GM21447 (cell line): ENCODE results near the gene SLC1A2.
"Not testable (repeated sequence)": the region's sequence is repeated elsewhere in the genome, so short reads cannot be mapped to it uniquely, and the experiment has no call there.

Experiments
- ATAC-seq: cut with Tn5 transposase; IDR thresholded peaks from one replicate; pipeline ENCODE4 v1.9.1; 2021; ENCODE audit not compliant: unreplicated experiment

The SLC1A2 gene

DNA sequence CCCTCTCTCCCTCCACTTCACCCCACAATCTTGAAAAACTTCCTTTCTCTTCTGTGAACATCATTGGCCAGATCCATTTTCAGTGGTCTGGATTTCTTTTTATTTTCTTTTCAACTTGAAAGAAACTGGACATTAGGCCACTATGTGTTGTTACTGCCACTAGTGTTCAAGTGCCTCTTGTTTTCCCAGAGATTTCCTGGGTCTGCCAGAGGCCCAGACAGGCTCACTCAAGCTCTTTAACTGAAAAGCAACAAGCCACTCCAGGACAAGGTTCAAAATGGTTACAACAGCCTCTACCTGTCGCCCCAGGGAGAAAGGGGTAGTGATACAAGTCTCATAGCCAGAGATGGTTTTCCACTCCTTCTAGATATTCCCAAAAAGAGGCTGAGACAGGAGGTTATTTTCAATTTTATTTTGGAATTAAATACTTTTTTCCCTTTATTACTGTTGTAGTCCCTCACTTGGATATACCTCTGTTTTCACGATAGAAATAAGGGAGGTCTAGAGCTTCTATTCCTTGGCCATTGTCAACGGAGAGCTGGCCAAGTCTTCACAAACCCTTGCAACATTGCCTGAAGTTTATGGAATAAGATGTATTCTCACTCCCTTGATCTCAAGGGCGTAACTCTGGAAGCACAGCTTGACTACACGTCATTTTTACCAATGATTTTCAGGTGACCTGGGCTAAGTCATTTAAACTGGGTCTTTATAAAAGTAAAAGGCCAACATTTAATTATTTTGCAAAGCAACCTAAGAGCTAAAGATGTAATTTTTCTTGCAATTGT lies 188.1 kb downstream of the SLC1A2 start:
- ATAC-seq: no peak

DNA sequence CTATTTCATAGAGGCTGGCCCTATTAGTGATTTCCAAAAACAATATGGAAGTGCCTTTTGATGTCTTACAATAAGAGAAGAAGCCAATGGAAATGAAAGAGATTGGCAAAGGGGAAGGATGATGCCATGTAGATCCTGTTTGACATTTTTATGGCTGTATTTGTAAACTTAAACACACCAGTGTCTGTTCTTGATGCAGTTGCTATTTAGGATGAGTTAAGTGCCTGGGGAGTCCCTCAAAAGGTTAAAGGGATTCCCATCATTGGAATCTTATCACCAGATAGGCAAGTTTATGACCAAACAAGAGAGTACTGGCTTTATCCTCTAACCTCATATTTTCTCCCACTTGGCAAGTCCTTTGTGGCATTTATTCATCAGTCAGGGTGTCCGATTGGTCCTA lies 189.0 kb downstream of the SLC1A2 start:
- no peak for ATAC-seq

DNA sequence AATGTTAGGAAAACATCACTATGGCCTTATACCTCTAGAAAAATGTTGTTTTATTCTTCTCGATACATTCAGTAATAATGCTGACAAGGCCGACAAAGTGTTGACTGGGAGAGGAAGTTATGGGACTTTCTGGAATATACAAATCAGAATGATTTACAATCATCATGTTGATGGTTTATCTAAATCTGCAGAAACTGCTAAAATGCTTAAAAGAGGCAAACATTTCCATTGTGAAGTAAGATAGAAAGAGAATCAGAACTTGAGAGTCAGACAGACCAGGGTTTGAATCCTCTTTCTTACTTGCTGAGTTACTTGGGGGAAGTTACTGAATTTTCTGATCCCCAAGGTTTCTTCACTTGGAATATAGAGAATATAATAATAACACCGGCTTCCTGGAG lies 191.0 kb downstream of the SLC1A2 start:
- ATAC-seq: no peak

DNA sequence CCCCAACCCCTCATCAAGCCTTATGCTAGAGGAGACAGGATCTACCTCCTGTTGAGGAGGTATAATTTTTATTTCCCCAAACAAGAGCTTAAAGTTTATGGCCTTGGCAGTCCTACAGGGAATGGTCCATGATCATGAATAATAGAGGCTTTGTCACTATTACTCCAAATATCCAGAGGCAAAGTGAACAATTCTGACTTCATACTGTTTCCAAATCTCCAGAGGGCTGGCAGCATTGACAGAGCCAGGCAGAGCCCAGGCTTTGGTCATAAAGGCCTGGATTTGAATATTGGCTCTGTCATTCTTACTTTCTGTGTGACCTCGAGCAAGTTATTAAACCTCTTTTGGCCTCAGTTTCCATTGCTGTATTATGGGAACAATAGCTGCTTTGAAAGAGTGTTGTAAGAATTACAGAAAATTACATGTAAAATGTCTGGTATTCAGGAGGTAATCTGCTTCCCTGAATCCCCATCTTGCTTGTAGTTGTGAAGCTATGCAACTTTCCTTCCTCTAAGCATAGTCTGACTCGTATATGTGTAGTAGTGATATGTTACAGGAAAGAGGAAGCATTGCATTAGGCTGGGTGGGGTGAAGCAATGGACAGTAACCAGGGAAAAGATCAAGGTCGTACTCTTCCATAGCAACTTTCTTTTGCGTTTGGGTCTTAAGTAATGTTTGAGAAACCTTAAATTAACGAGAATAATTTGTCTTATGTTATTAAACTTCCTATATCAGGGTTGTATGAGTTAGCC lies 191.6 kb downstream of the SLC1A2 start:
- ATAC-seq: no peak

DNA sequence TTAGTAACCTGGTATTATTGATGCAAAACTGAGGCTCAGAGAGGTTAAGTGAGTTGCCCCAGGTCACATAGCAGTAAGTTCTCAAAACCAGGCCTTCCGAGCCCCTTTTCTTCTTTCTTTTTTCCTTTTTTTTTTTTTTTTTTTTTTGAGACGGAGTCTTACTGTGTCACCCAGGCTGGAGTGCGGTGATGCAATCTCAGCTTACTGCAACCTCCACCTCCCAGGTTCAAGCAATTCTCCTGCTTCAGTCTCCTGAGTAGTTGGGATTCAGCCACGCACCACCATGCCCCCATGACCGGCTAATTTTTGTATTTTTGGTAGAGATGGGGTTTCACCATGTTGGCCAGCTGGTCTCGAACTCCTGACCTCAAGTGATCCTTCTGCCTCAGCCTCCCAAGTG lies 192.6 kb downstream of the SLC1A2 start:
- ATAC-seq: not testable (repeated sequence)

DNA sequence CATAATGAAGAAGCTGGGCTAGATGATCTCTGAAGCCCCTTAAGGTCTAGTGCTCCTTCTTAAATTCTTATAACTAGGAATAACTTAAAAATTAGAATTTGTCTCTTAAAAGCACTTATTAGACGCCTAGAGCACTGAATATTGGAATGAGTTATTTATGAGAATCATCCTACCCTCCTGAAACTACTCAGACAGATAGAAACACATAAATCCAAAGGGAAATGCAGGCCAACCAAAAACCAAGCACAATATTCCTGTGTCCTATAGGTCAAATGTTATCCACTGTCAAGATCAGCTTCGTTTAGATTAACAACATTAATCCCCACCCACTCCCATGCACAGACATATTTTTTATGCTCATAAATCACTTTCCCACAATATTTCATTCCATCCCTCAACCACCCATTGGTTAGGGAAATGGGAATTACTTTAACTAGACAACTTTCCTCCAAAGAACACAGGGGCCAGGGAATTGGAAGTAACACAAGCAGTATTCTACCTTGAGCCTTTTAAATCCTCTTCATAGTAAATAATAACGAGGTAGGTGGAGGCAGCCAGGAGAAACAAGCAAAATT lies 193.3 kb downstream of the SLC1A2 start:
- no peak for ATAC-seq

DNA sequence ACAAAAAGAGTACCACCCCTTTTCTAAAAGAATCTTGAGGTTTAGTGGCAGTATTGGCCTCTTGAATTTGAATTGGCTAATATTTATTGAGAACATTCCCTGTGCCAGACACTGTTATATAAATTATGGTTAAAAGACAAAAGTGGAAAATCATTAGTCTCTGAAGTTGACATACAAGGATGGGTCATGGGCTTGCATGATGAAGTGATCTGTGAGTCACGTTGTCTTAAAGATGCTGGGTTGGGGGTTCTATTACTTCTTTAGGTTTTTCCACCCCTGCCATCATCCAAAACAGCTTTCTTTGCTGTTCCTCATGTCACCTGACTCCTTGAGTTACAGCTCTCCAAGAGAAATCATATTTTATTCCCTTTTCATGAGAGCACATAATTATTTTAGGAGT lies 195.4 kb downstream of the SLC1A2 start:
- no peak for ATAC-seq

DNA sequence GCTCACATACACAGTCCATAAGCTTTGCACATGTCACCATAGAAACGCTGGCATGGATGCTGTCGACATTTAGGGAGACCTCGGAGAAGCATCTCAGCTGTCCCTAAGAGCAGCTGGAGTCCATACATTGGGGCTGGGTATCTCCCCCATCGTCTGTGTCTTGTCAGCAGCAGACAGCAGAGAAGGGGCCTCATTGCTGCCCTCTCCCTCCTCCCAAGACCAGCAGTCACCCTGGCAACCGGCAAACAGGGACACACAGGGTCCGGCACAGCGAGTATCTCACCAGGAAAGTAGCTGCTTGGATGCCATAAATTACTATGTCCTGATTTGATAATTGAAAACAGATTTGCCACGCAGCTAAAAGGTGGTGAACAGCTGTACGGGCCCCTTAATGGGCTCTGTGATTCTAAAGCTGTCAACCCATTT lies 196.0 kb downstream of the SLC1A2 start:
- ATAC-seq: no peak

DNA sequence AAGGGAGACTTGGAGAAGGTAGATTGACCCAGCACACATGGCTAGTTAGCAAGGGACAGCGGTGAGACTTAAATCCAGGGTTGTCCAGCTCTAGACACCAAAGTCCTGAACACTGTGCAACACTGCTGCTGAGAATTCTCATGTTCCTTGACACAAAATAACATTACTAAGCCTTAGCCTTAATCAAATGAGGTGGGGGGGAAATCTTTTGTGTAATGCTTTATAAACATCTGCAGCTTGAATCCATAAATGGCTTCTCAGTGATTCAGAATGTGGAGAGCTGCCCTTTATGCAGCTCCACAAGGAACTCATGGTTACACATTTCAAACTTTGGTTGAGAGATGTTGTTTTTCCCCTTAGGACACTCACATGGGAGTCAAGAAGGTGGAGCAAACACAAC lies 200.4 kb downstream of the SLC1A2 start:
- no peak for ATAC-seq

DNA sequence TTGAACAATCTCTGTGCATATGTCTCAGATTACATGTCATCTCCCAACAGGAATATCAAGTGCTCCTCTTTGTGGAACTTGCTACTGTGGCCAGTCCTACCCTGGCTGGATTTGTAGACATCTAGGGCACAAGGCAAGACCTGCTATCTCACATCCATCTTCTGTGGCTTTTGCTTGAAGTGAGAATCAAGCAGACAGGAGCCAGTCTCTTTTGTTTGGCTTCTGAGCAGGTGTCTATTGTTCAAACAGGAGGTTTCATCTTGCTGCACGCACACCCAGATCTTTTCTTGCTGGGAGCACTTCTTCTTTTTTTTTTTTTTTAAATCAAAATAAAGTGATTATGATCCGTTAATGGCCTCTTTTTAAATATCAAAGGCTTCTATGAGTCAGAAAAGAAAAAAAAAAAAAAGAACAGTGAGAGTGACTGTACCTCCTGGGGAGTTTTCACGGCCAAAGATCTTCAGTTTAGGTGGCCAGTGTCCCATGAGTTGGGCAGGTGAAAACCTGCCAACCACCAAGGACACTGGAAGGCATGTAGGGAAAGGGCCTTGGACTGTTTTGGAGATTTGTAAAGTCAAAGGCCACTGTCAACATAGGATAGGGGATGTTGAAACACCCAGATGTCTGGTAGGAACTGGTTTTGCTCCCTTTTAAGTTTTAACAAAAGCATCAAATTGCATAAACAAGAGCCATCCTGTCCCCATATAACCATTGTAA lies 202.2 kb downstream of the SLC1A2 start:
- no peak for ATAC-seq

DNA sequence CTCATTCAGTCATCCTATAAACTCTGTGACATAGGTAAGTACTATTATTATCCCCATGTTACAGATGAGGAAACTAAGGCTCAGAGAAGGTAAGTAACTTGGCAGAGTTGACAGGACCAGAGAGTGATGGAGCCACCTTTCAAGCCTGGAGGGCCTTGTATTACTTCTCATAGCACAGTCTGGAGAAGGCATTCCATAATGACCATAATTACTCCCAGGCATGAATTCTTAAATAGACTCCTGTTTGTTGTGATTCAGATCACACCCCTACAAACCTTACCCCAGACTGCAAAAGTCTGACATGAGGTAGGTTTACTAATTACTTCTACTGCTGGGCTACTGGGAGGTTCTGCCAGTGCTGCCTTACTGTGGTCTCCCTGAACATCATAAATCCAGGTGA lies 203.4 kb downstream of the SLC1A2 start:
- ATAC-seq: no peak

DNA sequence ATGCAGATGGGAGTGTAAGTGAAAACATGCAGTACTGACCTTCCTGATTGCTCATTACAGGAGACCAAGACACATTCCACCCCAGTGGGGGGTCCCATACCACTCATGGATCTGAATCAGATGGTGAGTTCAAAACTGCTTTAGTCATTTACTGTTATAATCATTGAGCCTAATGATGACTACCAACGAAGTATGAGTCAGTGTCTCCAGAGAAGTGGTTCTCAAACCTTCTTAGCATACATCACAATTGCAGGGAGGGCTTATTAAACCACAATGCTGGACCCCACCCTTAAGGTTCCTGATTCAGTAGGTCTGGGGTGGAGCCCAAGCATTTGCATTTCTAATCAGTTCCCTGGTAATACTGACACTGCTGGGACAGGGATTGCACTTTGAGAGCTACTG lies 204.6 kb downstream of the SLC1A2 start:
- no peak for ATAC-seq

DNA sequence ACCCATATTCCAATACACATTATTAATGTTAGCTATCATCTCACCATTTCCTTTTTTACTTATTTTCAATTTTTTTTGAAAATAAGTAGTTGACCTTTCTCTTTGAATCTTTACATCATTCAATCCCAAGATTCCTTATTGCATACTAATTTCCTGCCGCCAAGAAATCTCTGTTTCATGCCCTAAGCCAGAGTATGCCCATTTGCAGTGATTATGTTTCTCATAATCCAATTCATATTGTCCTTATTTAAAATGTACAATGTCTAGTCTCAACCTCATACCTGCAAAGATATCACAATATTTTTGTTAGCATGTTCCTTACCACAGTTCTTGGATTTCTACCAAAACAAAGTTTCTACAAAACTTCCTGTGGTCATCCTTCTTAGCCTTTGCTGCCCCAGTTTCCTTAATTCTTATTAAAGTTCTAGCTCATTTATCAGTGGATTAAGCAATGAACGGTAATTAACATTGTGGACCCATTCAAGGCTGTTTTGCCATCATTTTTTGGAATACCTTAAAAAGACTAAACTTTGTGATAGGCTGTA lies 205.1 kb downstream of the SLC1A2 start:
- no peak for ATAC-seq

DNA sequence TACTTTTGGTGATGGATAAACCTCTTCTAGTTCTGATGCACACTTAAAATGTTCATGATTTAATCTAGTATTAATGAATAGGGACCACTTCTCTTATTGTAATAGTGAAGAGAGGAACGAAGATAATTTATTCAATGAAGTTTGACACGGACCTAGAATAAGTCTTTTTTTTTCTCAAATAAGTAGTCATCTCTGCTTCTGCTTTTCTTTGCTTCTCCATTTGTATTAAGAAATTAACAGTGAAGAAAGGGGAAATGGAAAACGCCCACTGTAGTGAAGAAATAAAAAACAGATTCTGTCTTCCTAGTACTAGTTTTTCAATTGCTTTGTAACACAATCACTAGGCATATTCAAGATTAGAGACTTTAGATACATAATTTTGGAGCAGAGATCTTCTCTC lies 207.4 kb downstream of the SLC1A2 start:
- no peak for ATAC-seq

DNA sequence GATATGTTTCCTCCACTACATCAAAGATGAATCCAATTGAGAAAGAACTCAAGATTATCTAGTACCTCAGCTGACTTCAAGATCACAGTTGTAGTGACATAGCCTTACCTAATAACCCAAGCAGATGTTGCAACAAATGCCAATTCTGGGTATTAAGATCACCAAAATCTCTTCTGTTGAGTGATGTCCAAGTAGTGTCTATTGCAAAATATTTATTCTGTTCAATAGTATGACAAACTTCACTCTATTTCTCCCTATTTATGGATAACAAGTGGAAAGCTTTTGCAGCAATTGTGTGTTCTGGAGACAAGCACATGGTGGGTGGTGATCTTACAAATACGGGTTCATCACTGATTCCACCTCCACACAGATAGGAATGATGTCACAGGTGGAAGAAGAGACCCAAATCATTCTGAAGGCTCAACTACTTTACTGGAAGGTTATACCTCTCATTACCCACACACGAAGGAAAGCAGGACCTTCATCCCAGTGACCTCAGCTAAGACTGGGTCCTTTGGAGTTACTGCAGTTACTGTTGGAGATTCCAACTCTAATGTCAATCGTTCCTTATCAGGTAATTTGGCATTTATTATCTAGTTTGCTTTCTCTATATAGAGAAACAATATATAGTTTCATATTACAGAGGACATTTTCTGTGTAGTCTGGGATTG lies 208.3 kb downstream of the SLC1A2 start:
- no peak for ATAC-seq

DNA sequence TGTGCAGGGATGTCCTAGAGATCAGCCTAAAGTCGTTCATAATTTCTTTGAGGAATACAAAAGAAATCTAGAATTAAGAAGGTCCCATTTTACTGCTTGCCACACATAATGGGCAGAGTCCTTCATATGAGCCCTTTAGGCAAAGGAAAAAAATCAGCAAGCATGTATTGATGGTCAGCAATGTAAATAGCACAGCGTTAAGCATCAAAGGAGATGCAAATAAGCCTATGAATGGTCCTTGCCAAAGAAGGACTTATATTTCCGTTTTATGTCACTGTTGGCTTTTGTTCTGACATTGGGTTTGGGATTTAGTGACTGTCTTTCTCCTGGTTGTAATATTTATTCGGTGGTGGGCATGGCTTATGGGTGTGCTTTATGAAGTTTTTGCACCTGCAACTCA lies 210.6 kb downstream of the SLC1A2 start:
- no peak for ATAC-seq

DNA sequence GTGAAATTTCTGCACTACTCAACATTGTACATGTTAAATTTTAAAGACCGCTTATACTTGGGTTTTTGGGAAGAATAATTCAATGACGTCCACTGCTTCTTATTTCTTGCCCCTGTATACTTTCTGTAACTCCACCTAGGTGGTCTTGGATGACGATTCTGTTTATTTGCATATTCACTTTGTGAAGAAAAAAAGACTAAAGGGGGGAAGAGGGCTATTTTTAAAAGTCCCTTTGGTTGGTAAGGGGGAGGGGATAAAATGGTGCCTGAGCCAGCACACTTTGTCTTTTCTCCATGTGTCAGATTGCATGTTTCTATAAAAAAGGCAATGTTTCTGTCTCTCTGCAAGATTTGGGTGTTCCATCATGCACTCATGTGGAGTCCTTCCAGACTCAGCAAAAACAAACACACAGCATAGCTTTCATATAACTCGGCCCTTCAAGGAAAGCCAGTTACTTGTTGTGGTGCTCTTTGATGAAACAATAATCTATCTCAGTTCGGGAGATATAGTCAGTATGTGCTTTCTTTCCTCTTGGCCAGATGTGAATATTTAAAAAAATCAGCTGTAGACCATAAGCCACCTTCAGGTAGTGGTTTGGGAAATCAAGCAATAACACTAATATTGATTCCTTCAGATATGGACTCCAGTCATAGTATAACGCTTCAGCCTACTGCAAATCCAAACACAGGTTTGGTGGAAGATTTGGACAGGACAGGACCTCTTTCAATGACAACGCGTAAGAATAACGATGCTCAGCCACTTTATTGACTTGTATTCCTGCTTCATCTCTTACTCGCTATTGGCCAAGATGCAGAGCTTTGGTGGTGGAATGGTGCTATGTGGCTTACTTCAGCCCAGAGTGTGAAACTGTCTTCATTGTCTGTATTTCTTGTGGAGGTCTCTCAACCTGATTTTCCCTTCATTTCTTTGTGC lies 211.6 kb downstream of the SLC1A2 start:
- ATAC-seq: no peak

DNA sequence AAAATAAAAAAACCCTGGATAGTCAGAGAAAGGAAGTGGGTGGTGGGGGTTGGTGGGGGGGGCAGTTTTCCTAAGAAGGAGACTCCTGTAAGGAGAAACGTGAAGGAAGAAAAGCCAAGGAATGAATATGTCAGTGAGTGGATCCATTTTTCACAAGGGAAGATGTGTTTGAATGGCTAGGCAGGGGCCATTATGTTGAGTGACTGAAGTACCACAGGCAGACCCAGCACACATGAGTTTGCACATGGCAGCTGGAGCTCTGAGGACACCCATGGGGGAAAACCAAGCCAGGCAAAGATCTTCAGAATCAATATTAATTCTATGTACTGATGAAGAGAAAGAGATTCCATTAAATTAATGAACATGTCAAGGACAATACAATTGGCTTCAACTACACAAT lies 212.7 kb downstream of the SLC1A2 start:
- ATAC-seq: no peak

DNA sequence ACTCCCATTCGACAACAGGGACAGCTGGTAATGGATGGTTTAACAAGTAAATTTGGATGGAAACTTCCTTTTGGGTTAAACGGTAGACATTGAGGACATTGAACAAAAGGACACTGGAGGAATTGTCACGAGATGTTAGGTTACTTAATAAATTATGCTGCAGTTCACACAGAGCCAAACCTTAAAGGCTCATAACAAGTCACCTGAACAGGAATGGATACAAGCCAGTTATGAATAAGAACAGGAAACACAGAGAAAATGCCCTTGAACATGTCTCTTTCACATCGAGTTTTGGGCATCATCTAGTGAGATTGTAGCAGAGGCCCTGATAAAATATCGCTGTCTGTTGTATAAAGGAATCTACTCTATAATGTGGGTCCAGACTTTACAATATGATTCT lies 214.7 kb downstream of the SLC1A2 start:
- ATAC-seq: no peak
